ENCODE results near the gene MICOS13.

DNA sequence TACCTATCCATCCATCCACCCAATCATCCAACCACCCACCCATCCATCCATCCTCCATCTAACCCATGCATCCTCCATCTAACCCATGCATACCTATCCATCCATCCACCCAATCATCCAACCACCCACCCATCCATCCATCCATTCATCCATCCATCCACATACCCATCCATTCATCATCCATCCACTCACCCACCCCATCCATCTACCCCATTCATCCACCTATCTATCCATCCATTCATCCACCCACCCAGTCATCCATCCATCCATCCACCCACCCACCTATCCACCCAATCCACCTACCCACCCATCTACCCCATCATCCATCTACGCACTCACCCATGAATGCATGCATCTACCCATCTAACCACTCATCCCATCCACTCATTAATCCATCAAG lies 6.6 kb downstream of the MICOS13 start:
- TF ChIP-seq EZH2 (IDR thresholded peaks at IDR 0.05; ENCODE audit: borderline replicate concordance, low read depth, low read length, severe bottlenecking) (no peak), MYC (IDR thresholded peaks at IDR 0.05; ENCODE audit: low read depth, low read length) (no peak), POLR2A (IDR thresholded peaks at IDR 0.05; ENCODE audit: low read depth, low read length) (no peak), POLR2AphosphoS5 (IDR thresholded peaks at IDR 0.05; ENCODE audit: insufficient read depth, low read depth, low read length) (no peak), FOS (IDR thresholded peaks at IDR 0.05; ENCODE audit: borderline replicate concordance, insufficient read depth, low read length) (no peak), JUN (IDR thresholded peaks at IDR 0.05; ENCODE audit: borderline replicate concordance, insufficient read depth, insufficient read length, low read depth) (no peak)
- TF ChIP-seq, protein P1, sequence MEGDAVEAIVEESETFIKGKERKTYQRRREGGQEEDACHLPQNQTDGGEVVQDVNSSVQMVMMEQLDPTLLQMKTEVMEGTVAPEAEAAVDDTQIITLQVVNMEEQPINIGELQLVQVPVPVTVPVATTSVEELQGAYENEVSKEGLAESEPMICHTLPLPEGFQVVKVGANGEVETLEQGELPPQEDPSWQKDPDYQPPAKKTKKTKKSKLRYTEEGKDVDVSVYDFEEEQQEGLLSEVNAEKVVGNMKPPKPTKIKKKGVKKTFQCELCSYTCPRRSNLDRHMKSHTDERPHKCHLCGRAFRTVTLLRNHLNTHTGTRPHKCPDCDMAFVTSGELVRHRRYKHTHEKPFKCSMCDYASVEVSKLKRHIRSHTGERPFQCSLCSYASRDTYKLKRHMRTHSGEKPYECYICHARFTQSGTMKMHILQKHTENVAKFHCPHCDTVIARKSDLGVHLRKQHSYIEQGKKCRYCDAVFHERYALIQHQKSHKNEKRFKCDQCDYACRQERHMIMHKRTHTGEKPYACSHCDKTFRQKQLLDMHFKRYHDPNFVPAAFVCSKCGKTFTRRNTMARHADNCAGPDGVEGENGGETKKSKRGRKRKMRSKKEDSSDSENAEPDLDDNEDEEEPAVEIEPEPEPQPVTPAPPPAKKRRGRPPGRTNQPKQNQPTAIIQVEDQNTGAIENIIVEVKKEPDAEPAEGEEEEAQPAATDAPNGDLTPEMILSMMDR (IDR thresholded peaks at IDR 0.05; ENCODE audit: extremely low read depth in 1 of 2, insufficient read depth in 1 of 2, low read depth in 1 of 2, low read length in 2 of 2): no peak
- TF ChIP-seq, protein P2, sequence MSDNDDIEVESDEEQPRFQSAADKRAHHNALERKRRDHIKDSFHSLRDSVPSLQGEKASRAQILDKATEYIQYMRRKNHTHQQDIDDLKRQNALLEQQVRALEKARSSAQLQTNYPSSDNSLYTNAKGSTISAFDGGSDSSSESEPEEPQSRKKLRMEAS (IDR thresholded peaks at IDR 0.05; ENCODE audit: insufficient read depth, insufficient read length): no peak
